Measurements from ENCODE around the gene TSC1. TPM values are rescaled to one million over a fixed set of nuclear protein-coding genes. Genes with fewer than 3 reads are reported as not detected.

The TSC1 gene
- total RNA-seq, 1 donor from 2014 or later: 89.3 TPM

- H3K36me3 Mint-ChIP-seq (ENCODE audit: unreplicated experiment): no peaks in the 10 kb centered on the region
- H3K4me1 Mint-ChIP-seq (ENCODE audit: low read depth, unreplicated experiment): no peaks in the 10 kb centered on the region
- no peak overlapping the region for H3K4me3 Mint-ChIP-seq (ENCODE audit: unreplicated experiment)
- H3K27ac Mint-ChIP-seq (ENCODE audit: unreplicated experiment): no peak overlapping the region
- no peak for DNase-seq
- H3K9me3 Mint-ChIP-seq (ENCODE audit: unreplicated experiment): no peaks in the 10 kb centered on the region
- no peak for TF ChIP-seq CTCF (IDR thresholded peaks at IDR 0.05; ENCODE audit: partially characterized antibody, unreplicated experiment)
- peaks cover 3% of the 10 kb centered on the region for H3K27me3 Mint-ChIP-seq (ENCODE audit: unreplicated experiment)
Measured at GRCh38 chr9:132908635-132909034, 35.8 kb downstream of the TSC1 start.

GRCh38 chr9:132905726-132906125 is 38.7 kb downstream of the TSC1 start:
- no peak overlapping the region for H3K27ac Mint-ChIP-seq (ENCODE audit: unreplicated experiment)
- H3K9me3 Mint-ChIP-seq (ENCODE audit: unreplicated experiment): no peaks in the 10 kb centered on the region
- H3K27me3 Mint-ChIP-seq (ENCODE audit: unreplicated experiment): peaks cover 3% of the 10 kb centered on the region
- no peak for TF ChIP-seq CTCF (IDR thresholded peaks at IDR 0.05; ENCODE audit: partially characterized antibody, unreplicated experiment)
- no peak overlapping the region for H3K4me3 Mint-ChIP-seq (ENCODE audit: unreplicated experiment)
- no peak for DNase-seq
- H3K36me3 Mint-ChIP-seq (ENCODE audit: unreplicated experiment): no peaks in the 10 kb centered on the region
- H3K4me1 Mint-ChIP-seq (ENCODE audit: low read depth, unreplicated experiment): no peaks in the 10 kb centered on the region

DNA sequence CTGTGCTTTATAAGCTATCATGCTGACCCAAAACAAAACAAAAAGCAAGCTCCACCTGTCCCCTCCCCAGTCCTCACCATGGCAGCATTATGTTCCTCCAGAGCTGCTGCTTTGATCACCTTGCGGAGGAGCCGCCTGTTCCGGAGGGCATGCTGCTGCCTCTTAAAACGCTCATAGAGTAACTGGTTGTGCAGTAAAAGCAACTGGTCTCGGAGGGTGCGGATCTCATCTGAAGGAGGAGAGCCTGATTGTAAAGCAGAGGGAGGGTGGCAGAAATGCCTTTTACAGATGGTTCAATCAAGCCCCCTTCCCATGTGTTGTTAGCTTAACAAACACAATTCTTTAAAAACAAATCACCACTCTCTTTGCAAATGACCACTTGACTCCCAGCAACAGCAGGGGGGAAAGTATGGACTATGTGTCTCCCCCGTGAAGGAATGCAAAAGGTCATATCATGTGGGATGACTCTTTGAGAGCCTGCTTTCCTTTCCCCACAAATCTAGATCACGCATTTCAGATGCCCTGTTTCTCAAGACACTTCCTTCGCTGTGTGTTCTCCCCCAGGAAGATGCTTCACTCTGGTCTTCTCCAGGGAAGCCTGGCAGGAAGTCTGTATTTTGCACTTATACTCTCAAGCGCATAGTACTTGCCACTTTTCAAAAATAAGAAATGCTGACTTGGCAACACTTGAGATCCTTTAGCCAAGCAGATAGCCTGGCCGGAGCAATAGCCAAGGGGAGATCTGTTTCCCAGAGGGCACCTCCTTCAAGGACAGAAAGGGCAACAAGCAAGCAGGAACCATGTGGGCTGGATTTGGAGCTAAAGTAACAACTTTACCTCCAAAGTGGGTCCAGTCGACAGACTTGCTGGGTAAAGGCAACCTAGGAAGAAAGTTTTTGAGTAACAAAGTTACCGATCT is 40.6 kb downstream of the TSC1 start:
- Mint-ChIP-seq H3K27me3 (ENCODE audit: unreplicated experiment) (peaks cover 3% of the 10 kb centered on the region), H3K4me3 (ENCODE audit: unreplicated experiment) (no peak overlapping the region), H3K36me3 (ENCODE audit: unreplicated experiment) (no peaks in the 10 kb centered on the region), H3K4me1 (ENCODE audit: low read depth, unreplicated experiment) (peaks cover 2% of the 10 kb centered on the region), H3K27ac (ENCODE audit: unreplicated experiment) (no peak overlapping the region), H3K9me3 (ENCODE audit: unreplicated experiment) (no peaks in the 10 kb centered on the region)
- no peak for TF ChIP-seq CTCF (IDR thresholded peaks at IDR 0.05; ENCODE audit: partially characterized antibody, unreplicated experiment)
- DNase-seq: no peak

DNA sequence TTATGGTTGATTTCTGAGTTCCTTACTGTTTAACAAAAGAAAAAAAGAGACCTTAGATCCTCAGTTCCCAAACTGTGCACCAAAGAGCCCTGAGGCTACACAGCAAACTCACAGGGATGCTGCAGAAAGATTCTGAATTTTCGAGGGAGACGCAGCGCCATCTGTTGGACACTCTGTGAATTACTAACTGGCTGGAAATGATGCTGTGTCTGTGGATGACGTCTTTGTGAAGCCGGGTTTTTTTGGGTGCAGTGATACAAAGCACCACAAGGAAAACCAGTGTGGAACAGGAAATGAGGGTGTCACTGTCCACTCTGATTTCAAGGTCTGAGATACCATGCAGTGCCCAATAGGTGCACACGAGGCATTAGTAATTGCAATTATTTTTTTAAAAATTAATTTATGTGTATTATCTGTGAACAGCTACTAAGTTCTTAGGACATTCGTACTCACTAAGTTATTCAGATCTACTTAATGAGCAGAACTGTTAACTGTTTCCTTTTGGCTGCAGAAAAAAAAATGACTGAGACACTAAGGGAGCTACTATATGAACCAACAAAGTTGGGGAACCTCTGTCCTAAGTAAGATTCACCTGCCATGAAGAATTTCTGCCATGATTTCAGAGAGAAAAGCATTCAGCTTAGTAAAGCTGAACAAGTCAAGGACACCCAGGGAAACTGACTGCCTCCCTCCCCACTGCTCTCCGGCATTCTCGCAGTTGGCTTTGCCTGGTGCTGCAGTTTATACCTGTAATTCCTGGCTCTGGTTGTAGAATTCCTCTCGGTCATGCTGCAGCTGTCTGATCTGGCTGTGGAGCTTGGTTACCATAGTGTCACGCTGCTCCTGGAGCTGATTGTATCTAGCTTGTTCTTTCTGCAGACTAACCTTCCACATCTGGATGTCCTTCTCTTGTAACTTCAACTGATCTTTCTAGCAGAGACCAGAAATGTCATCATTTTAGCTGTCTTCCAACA is 42.3 kb downstream of the TSC1 start:
- peaks cover 3% of the 10 kb centered on the region for H3K9me3 Mint-ChIP-seq (ENCODE audit: unreplicated experiment)
- DNase-seq: peak; percentile 85
- H3K4me3 Mint-ChIP-seq (ENCODE audit: unreplicated experiment): no peak overlapping the region
- no peak overlapping the region for H3K27ac Mint-ChIP-seq (ENCODE audit: unreplicated experiment)
- no peaks in the 10 kb centered on the region for H3K36me3 Mint-ChIP-seq (ENCODE audit: unreplicated experiment)
- peaks cover 3% of the 10 kb centered on the region for H3K27me3 Mint-ChIP-seq (ENCODE audit: unreplicated experiment)
- TF ChIP-seq CTCF (IDR thresholded peaks at IDR 0.05; ENCODE audit: partially characterized antibody, unreplicated experiment): peak; percentile 98
- H3K4me1 Mint-ChIP-seq (ENCODE audit: low read depth, unreplicated experiment): peaks cover 9% of the 10 kb centered on the region

Measured in glutamatergic neuron (in vitro differentiated cells).